8988T (cell line): ENCODE results near the gene PLPP1.

Experiments
- DNase-seq: peaks from one replicate; pipeline ENCODE4 v3.0.0; 2011

Gene PLPP1

GRCh38 chr5:55441107-55441771 is 93.5 kb downstream of the PLPP1 start:
- DNase-seq: no peak

DNA sequence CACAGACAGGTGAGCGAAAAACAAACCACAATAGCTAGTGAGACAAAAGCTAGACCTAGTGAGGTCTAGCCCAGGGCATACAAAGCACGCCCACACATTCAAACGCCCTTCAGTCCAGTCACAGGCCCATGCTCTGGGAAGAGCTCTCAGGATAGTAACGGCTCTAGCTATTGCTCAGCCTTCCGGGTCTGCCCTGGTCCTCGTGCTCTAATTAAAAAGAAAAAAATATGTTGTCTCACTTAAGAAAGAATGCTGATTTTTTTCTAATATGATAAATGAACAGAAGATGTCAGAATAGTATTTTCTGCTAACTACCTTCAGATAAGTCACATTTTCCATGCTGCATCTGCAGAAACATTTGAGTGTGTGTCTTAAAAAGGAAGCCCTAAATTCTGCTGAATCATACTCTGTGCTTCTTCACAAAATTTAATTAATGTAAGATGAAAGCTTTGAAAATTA is 94.5 kb downstream of the PLPP1 start:
- no peak for DNase-seq

- no peak for DNase-seq
Observed at GRCh38 chr5:55438998-55439397, 95.8 kb downstream of the PLPP1 start.

DNA sequence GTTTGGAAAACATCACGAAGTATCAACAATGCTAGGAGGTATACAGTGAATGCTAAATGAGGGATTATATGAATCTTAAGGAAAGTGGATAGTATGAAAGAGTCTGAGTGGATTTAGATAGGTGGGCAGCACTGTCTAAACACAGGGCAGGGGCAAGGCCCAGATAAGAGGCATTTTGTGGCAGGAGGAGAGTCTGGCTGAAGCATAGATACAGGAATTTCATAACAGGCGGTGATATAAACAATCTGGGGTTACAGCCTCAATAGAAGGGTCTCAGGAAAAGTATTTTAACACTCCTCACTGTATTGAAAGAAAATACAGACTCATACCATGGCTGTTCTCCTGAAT is 96.9 kb downstream of the PLPP1 start:
- no peak for DNase-seq

- DNase-seq: no peak
Observed at GRCh38 chr5:55437452-55437851, 97.3 kb downstream of the PLPP1 start.

DNA sequence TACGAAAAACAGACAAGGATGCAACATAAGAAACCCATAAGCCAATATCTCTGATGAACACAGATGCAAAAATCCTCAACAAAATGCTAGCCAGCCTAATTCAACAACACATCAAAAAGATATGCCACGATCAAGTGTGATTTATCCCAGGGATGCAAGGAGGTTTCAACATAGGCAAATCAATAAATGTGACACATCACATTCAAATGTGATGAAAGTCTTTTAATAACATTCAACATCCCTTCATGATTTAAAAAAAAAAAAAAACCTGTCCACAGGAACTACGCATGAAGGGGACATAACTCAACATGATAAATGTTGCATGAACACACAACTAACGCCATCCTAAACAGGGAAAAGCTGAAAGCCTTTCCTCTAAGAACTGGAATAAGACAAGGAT is 102.2 kb downstream of the PLPP1 start:
- DNase-seq: no peak

DNA sequence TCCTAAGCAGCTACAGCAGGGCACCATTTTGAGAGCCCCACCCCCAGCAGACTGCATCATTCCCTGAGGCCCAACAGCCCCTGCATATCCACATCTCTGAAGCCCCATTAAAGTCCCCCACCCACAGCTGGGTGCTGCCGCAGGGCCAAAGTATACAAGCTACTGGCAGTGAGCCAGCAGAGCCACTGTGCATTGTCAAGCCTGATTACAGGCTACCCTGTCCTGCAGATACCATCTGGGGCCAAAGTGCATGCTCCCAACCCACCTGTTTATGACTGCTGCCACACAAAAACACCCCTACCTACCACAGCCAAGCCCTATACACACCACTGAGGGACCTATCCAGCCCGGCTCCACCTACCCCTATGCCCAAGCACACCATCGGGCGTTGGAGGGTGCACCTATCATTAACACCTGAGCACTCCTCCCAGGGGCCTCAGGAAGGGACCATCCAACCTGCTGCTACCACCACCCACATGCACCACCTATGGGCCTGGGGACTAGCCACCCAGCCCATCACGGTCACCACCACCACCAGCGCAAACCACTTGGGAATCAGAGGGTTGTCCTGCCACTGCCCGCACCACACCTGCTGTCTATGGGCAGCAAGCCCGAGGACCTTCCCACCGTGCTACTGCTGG is 105.0 kb downstream of the PLPP1 start:
- no peak for DNase-seq

DNA sequence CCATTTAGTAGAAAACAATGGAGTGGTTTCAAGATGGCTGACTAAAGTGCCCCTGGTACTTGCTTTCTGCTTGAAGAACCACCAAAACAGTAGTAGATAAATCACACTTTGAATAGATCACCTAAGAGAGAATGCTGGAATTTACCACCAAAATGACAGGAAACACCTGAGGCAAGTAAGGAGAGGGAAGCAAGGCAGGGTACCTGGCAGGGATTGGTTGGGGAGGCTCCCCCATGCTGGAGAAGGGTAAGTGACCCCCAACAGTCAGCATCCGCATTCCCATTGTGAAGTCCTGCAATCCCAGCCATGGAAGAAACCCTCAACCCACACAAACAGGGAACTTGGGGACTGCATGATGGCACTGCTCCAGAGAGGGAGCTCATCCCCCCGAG is 105.5 kb downstream of the PLPP1 start:
- DNase-seq: no peak

DNA sequence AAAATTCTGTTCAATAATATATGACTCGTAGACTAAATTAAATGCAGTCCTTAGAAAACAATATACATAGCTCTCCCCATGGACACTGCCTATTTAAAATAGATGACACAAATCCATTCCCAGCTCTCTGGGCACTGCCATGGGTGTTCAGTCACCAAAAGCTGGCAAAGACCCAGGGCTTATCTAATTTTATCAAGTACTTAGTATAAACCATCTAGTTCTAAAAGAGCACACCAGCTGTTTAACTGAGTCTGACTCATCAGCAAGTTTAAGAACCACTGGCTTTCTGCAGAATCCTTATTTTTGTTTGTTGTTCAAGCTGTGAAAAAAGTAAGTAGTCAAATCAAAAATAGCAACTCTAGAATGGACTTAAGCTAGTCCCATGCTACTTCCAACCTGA is 107.6 kb downstream of the PLPP1 start:
- no peak for DNase-seq

- no peak for DNase-seq
Observed at GRCh38 chr5:55426455-55426854, 108.3 kb downstream of the PLPP1 start.

DNA sequence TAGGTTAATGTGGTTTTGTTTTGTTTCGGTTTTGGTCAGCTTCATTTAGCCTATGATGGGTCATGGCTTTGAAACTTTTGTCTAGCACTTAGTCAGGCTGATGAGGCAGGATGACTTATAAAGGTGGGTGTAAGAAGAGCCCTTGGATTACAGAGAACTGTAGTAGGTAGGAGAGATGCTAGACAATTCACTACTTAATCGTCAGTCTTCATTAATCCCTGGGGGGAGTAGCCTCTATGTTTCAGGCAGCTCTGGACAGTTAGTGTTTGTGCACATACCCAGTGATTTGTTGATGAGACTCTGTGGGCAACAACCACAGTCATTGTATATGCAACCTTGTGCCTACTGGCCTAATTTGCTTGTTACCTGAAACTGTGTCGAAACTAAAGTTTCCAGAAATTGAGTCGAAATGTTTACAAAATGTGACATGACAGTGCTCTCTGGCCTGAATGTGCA is 113.7 kb downstream of the PLPP1 start:
- DNase-seq: no peak

GRCh38 chr5:55418994-55419968 is 115.5 kb downstream of the PLPP1 start:
- DNase-seq: no peak

DNA sequence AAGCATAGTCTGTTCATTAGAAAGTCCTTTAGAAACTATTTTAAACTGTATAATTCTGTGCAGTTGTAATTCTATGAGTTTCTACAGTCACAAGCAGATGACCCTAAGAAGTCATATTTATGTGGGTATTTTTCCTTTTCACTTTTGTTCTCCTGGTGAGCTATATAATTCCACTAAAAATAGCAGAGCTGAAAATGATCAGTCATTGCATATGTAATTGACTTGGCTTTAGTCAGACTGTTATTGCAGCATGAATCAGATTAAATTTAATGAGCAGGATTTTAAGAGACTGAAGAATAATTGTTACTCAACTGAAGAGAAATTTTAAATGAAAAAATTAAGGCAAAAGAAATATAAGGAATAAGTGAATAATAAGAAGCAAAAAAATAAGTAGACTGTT is 118.5 kb downstream of the PLPP1 start:
- no peak for DNase-seq

- no peak for DNase-seq
Observed at GRCh38 chr5:55415071-55415470, 119.7 kb downstream of the PLPP1 start.

GRCh38 chr5:55413644-55414043 is 121.1 kb downstream of the PLPP1 start:
- no peak for DNase-seq

DNA sequence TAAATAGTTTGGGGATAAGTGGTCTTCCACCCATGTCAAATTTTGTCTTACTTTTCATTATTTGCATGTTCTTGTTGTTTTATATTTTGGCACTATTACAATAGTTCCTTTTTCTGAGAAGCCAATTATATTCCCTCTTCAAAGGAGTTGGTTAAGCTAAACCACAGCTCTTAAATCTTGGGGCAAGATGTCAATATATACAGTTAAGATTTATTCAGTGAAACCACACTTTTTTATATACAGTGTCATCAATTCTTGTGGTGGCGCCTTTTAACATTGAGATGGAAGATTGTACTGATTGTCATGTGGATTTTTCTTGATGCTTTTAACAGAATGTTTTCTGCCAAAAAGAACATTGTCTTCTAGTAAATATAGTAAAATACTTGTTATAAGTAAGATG is 122.9 kb downstream of the PLPP1 start:
- DNase-seq: no peak

DNA sequence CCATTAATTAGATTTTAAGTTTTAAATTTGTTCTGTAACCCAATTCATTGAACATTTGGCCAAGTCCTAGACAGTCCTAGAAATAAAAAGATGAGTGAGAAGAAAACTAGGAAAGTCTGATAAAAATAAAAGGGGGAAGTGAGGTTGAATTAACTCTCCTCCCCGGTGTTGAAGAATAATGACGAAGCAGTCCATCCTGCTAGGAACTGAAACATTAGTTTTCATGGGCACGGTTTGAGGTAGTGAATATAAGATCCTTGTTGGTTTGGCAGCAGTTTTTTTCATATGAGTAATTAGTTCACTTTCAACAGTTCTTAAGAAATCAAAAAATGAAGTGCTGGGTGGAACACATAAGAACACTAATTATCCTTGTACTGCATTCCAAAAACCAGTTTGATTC is 123.9 kb downstream of the PLPP1 start:
- no peak for DNase-seq

DNA sequence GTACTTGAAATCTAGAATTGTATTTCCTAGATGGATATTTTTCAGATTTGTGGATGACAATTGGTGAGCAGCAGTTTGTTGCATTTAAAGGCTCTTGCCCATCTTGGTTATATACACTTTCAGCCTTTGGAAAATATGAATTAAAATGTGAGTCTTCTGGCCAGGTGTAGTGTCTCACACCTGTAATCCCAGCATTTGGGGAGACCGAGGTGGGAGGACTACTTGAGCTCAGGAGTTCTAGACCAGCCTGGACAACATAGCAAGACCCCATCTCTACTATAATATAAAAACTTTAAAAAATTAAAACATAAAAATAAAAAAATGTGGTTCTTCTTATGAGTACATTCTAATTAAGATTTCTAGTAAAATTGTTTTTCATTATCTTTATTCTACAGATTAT is 125.0 kb downstream of the PLPP1 start:
- DNase-seq: no peak

DNA sequence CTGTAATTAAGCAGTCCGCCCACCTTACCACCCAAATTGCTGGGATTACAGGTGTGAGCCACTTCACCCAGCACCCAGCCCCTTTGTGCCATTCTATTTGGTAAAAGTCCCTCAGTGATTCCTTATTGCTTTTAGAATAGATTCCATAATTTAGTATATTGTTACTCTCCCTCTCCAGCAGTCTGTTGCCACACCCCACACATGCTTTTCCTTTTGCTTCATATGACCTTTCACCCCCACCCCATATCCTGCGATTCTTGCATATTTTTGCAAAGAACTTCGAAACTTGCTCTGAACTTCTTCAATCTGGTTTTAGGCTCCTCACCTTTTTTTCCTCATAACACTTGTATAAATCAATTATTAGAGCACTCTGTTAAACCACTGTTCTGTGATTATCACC is 126.8 kb downstream of the PLPP1 start:
- DNase-seq: no peak

GRCh38 chr5:55407059-55407684 is 127.6 kb downstream of the PLPP1 start:
- DNase-seq: no peak

DNA sequence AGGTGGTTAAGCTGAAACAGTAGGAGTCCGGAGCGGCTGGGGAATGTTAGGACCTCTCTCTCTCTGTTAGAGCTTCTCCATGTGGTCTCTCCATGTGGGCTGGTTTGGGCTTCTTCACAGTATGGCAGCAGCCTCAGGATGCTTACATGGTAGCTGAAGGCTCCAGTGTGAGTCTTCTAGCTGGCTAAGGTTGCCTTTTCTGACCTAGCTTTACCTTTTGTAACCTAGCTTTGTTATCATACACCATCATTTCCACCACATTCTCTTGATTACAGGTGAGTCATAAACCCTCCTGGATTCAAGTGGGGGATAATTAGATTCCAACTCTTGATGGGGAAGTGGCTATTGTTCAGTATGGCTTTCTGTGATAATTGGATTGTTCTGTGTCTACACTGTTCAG is 128.5 kb downstream of the PLPP1 start:
- DNase-seq: no peak

- no peak for DNase-seq
Observed at GRCh38 chr5:55402199-55402598, 132.6 kb downstream of the PLPP1 start.

DNA sequence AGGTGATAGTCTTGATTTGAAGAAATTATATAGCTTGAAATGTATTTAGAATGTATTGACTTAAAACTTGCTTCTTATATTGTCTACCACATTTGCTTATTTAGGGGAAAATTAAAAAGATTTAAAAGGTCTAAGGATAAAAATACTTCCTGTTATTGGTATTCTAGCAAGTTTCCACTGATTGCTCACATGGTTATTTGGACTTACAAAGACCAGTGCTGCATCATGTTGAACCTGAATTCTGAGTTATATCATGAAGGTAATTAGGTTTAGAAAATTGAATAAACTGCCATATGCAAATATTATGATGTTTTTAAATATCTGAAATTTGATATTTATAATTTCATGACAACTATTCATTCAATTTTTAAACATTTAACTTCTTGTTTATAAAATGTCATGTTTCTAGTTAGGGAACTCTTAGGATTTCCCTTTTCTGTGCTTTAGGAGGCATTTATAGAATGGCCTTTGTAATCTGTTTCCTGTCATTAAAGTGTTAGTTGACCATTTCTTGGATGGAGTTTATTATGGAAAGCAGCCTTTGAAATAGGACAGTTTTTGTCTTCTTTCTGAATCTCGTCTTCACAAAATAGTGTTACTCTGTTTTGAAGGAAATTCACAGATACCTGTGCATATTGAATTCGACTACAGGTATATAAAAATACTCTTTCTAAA is 141.1 kb downstream of the PLPP1 start:
- DNase-seq: no peak
